22Rv1 (cell line): ENCODE results near the gene CCDC106.

Source experiments
- CTCF ChIP-seq: fragments of 450-650 bp; IDR thresholded peaks from 2 replicates; pipeline ENCODE4 v1.5.1; 2017; ENCODE audit warnings: mild to moderate bottlenecking
- ZFX ChIP-seq: fragments of 450-650 bp; IDR thresholded peaks from 2 replicates; pipeline ENCODE4 v1.6.1; 2017; ENCODE audit warnings: antibody characterized with exemption, borderline replicate concordance

GRCh38 chr19:55606817-55607216 is 41.2 kb upstream of the CCDC106 start:
- TF ChIP-seq CTCF (no peak), ZFX (no peak)
